Ureter (tissue), 1 donor: Measurements from ENCODE around the gene FZD2. TPM values are rescaled to one million over a fixed set of nuclear protein-coding genes. Genes with fewer than 3 reads are reported as not detected.
"Not testable (repeated sequence)": the region's sequence is repeated elsewhere in the genome, so short reads cannot be mapped to it uniquely, and the experiment has no call there.

ENCODE experiments used
- DNase-seq: peaks from one replicate; pipeline ENCODE4 v3.0.0-alpha.2; 2020; ENCODE audit warnings: low spot score
- total RNA-seq: library from RNA; stranded (reverse); gene quantifications from one replicate; pipeline ENCODE4 v1.2.4, GENCODE V29; 2023
- donor health status: DM: yes; HTN: yes; CAD: no.

Gene FZD2
- total RNA-seq, 1 donor from 2014 or later = 3.9 TPM

- no peak for DNase-seq
Observed at GRCh38 chr17:44546671-44547606, 10.3 kb upstream of the FZD2 start.

GRCh38 chr17:44547625-44548267, 9.5 kb upstream of the FZD2 start:
- no peak for DNase-seq

GRCh38 chr17:44548376-44549230, 8.7 kb upstream of the FZD2 start:
- DNase-seq = no peak

- DNase-seq = no peak
Observed at GRCh38 chr17:44549686-44550085, 7.6 kb upstream of the FZD2 start.

GRCh38 chr17:44552361-44552760, 4.9 kb upstream of the FZD2 start:
- DNase-seq = no peak

- DNase-seq = no peak
Observed at GRCh38 chr17:44555099-44555498, 2.2 kb upstream of the FZD2 start.

- no peak for DNase-seq
Observed at GRCh38 chr17:44556166-44556831, 985 bp upstream of the FZD2 start.

- DNase-seq = no peak
Observed at GRCh38 chr17:44557651-44558285, 484 bp downstream of the FZD2 start.

- DNase-seq = no peak
Observed at GRCh38 chr17:44558334-44558709, 1.0 kb downstream of the FZD2 start.

- no peak for DNase-seq
Observed at GRCh38 chr17:44558710-44559633, 1.7 kb downstream of the FZD2 start.

- no peak for DNase-seq
Observed at GRCh38 chr17:44559634-44560554, 2.6 kb downstream of the FZD2 start.

- DNase-seq = no peak
Observed at GRCh38 chr17:44561237-44561623, 3.9 kb downstream of the FZD2 start.

GRCh38 chr17:44564429-44564828, 7.1 kb downstream of the FZD2 start:
- no peak for DNase-seq

- no peak for DNase-seq
Observed at GRCh38 chr17:44565866-44566443, 8.7 kb downstream of the FZD2 start.

GRCh38 chr17:44568311-44568944, 11.1 kb downstream of the FZD2 start:
- not testable (repeated sequence) for DNase-seq

- DNase-seq = no peak
Observed at GRCh38 chr17:44568945-44569858, 11.9 kb downstream of the FZD2 start.

- no peak for DNase-seq
Observed at GRCh38 chr17:44572801-44573200, 15.5 kb downstream of the FZD2 start.
